ENCODE results near the gene STARD9. TPM values are rescaled to one million over a fixed set of nuclear protein-coding genes. Genes with fewer than 3 reads are reported as not detected.

Gene STARD9
- total RNA-seq, 1 experiment from 2014 or later, result 5.0 TPM

DNA sequence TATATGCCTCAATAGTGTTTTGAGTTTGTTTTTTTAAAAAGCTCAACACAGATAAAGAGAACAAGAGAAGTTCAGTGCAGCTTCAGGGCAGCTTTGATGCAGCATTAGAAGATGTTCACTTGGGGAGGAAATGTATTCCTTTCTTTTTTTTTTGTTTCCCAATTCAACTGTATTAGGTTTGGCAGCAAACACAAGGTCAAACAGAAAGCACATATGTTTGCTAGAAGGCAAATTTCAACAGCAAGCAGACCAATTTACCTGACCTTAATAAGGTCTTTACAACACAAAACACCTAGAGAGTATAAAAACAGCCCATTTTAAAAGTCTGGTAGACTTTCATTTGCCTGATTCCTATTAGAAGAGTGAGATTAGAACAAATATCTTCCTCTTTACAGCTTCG is 168.8 kb downstream of the STARD9 start (continued):
- TF ChIP-seq, protein P1, sequence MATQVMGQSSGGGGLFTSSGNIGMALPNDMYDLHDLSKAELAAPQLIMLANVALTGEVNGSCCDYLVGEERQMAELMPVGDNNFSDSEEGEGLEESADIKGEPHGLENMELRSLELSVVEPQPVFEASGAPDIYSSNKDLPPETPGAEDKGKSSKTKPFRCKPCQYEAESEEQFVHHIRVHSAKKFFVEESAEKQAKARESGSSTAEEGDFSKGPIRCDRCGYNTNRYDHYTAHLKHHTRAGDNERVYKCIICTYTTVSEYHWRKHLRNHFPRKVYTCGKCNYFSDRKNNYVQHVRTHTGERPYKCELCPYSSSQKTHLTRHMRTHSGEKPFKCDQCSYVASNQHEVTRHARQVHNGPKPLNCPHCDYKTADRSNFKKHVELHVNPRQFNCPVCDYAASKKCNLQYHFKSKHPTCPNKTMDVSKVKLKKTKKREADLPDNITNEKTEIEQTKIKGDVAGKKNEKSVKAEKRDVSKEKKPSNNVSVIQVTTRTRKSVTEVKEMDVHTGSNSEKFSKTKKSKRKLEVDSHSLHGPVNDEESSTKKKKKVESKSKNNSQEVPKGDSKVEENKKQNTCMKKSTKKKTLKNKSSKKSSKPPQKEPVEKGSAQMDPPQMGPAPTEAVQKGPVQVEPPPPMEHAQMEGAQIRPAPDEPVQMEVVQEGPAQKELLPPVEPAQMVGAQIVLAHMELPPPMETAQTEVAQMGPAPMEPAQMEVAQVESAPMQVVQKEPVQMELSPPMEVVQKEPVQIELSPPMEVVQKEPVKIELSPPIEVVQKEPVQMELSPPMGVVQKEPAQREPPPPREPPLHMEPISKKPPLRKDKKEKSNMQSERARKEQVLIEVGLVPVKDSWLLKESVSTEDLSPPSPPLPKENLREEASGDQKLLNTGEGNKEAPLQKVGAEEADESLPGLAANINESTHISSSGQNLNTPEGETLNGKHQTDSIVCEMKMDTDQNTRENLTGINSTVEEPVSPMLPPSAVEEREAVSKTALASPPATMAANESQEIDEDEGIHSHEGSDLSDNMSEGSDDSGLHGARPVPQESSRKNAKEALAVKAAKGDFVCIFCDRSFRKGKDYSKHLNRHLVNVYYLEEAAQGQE (IDR thresholded peaks at IDR 0.05; ENCODE audit: low read depth), result no peak
- TF ChIP-seq EZH2 (IDR thresholded peaks at IDR 0.05) (no peak), POLR2A (IDR thresholded peaks at IDR 0.05; ENCODE audit: borderline replicate concordance, extremely low read depth, insufficient read depth, insufficient read length) (no peak), EGR1 (IDR thresholded peaks at IDR 0.05; ENCODE audit: low read depth) (no peak)

DNA sequence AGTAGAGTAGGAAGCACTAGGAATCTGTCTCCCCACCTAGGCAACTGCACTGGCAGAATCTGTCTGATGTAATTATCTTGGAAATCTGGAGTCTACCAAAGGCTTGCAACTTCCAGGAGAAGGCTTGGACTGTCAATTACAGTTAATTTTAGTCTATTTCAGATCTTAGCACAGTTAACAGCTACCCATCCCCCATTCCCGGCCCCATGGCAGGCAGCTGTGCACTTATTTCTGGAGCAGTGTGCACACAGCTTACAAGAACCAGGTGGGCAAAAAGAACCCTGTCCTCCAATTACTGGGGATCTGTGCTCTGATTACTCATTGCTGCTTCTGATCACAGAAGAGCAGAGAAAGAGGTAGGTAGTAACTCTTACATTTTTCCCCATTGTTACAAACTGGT is 173.9 kb downstream of the STARD9 start:
- H4K20me1 ChIP-seq (ENCODE audit: insufficient read depth), result no peaks in the 10 kb centered on the region
- no peak for ATAC-seq
- H2AFZ ChIP-seq (ENCODE audit: low read depth, low read length, poor library complexity, severe bottlenecking), result no peak overlapping the region
- H3K27ac ChIP-seq (ENCODE audit: low read depth, low read length), result no peak overlapping the region
- POLR2A ChIA-PET, result no interaction called here
- intact Hi-C loops (cut with micrococcal nuclease), result no loop called here
- no peaks in the 10 kb centered on the region for H3K36me3 ChIP-seq (ENCODE audit: control insufficient read depth in 1 of 2, insufficient read depth in 2 of 2, low read length in 2 of 2)
- no peaks in the 10 kb centered on the region for H3K79me2 ChIP-seq (ENCODE audit: insufficient read depth, low read length)
- H3K4me1 ChIP-seq (ENCODE audit: control insufficient read depth in 1 of 2, insufficient read depth in 2 of 2, low read length in 2 of 2), result no peaks in the 10 kb centered on the region
- TF ChIP-seq, protein P2, sequence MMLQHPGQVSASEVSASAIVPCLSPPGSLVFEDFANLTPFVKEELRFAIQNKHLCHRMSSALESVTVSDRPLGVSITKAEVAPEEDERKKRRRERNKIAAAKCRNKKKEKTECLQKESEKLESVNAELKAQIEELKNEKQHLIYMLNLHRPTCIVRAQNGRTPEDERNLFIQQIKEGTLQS (IDR thresholded peaks at IDR 0.05), result no peak
- TF ChIP-seq RAD21 (IDR thresholded peaks at IDR 0.05; ENCODE audit: low read depth) (no peak), SP1 (IDR thresholded peaks at IDR 0.05; ENCODE audit: low read depth) (no peak), EZH2 (IDR thresholded peaks at IDR 0.05) (no peak), POLR2A (IDR thresholded peaks at IDR 0.05; ENCODE audit: borderline replicate concordance, extremely low read depth, insufficient read depth, insufficient read length) (no peak), CEBPB (IDR thresholded peaks at IDR 0.05; ENCODE audit: low read depth) (no peak), ELF1 (IDR thresholded peaks at IDR 0.05; ENCODE audit: borderline replicate concordance, low read depth) (no peak), SIN3A (IDR thresholded peaks at IDR 0.05; ENCODE audit: low read depth) (no peak), CTCF (IDR thresholded peaks at IDR 0.05 in 2 of 3, conservative IDR thresholded peaks at IDR 0.05 in 1 of 3; ENCODE audit: borderline replicate concordance in 1 of 3, insufficient read depth in 1 of 3, low read depth in 2 of 3, low read length in 2 of 3) (no peak)
- TF ChIP-seq, protein P1 (IDR thresholded peaks at IDR 0.05; ENCODE audit: low read depth), result no peak
- BruUV-seq (replicated peaks), result no TSS peak
- H3K4me2 ChIP-seq (ENCODE audit: low read length), result no peak overlapping the region
- RAD21 ChIA-PET (ENCODE audit: low non-redundant PET in 1 of 2, low total read pairs in 2 of 2, uncharacterized antibody in 2 of 2, unreplicated experiment in 2 of 2), result no interaction called here
- no peak for DNase-seq (ENCODE audit: low read depth, low spot score)
- H3K27me3 ChIP-seq (ENCODE audit: insufficient read depth, low read length), result no peaks in the 10 kb centered on the region
- H3K9ac ChIP-seq (ENCODE audit: low read length), result no peak overlapping the region
- CTCF ChIA-PET, result no interaction called here
- H3K4me3 ChIP-seq (replicated peaks in 1 of 2; ENCODE audit: low read depth in 1 of 2, low read length in 2 of 2), result no peak overlapping the region
- H3K9me3 ChIP-seq (ENCODE audit: control insufficient read depth in 1 of 2, insufficient read depth in 1 of 2, low read depth in 1 of 2, low read length in 2 of 2), result no peaks in the 10 kb centered on the region
- H3K9me2 ChIP-seq (ENCODE audit: insufficient read depth), result 0 out of 2 replicates have a peak, but pooled peaks cover 2% of the 10 kb centered on the region
